Astrocyte (in vitro differentiated cells and primary cell): ENCODE measurements around the gene RTN3.

Source experiments
- CTCF ChIP-seq: IDR thresholded peaks from 2 replicates; pipeline ENCODE4 v1.5.1; 2011; ENCODE audit warnings: low read depth, mild to moderate bottlenecking, inconsistent platforms, low read length, moderate library complexity; ENCODE audit not compliant: insufficient read depth
- EZH2 ChIP-seq: IDR thresholded peaks from 2 replicates; pipeline ENCODE4 v1.6.1; 2012; ENCODE audit warnings: mild to moderate bottlenecking, low read length, inconsistent platforms; ENCODE audit not compliant: insufficient read depth

- no peak for TF ChIP-seq EZH2
- TF ChIP-seq CTCF, result no peak
Measured at GRCh38 chr11:63709336-63709884, 28.1 kb downstream of the RTN3 start.
